ENCODE data around the gene SEMA3G. TPM values are rescaled to one million over a fixed set of nuclear protein-coding genes. Genes with fewer than 3 reads are reported as not detected.

The SEMA3G gene
- total RNA-seq, 4 donors from 2014 or later = 4.4 to 91.2 (median 16.7) TPM

DNA sequence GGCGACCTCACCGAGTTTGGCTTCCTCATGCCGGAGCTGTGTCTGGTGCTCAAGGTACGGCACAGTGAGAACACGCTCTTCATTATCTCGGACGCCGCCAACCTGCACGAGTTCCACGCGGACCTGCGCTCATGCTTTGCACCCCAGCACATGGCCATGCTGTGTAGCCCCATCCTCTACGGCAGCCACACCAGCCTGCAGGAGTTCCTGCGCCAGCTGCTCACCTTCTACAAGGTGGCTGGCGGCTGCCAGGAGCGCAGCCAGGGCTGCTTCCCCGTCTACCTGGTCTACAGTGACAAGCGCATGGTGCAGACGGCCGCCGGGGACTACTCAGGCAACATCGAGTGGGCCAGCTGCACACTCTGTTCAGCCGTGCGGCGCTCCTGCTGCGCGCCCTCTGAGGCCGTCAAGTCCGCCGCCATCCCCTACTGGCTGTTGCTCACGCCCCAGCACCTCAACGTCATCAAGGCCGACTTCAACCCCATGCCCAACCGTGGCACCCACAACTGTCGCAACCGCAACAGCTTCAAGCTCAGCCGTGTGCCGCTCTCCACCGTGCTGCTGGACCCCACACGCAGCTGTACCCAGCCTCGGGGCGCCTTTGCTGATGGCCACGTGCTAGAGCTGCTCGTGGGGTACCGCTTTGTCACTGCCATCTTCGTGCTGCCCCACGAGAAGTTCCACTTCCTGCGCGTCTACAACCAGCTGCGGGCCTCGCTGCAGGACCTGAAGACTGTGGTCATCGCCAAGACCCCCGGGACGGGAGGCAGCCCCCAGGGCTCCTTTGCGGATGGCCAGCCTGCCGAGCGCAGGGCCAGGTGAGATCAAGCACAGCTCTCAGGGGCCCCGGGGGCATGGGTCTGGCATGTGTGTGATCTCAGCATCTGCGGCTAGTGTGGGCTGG, 43.1 kb upstream of the SEMA3G start:
- Histone ChIP-seq H3K27ac (no peak overlapping the region), H3K4me1 (peaks cover 0 to 7% of the 10 kb centered on the region in 2 donors), H3K27me3 (no peaks in the 10 kb centered on the region), H3K36me3 (no peaks in the 10 kb centered on the region), H3K4me3 (no peak overlapping the region), H3K9me3 (no peaks in the 10 kb centered on the region)
- DNase-seq = no peak
- TF ChIP-seq POLR2A (IDR thresholded peaks at IDR 0.05) = no peak
- TF ChIP-seq, protein P1, sequence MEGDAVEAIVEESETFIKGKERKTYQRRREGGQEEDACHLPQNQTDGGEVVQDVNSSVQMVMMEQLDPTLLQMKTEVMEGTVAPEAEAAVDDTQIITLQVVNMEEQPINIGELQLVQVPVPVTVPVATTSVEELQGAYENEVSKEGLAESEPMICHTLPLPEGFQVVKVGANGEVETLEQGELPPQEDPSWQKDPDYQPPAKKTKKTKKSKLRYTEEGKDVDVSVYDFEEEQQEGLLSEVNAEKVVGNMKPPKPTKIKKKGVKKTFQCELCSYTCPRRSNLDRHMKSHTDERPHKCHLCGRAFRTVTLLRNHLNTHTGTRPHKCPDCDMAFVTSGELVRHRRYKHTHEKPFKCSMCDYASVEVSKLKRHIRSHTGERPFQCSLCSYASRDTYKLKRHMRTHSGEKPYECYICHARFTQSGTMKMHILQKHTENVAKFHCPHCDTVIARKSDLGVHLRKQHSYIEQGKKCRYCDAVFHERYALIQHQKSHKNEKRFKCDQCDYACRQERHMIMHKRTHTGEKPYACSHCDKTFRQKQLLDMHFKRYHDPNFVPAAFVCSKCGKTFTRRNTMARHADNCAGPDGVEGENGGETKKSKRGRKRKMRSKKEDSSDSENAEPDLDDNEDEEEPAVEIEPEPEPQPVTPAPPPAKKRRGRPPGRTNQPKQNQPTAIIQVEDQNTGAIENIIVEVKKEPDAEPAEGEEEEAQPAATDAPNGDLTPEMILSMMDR (IDR thresholded peaks at IDR 0.05) = no peak
- intact Hi-C loops (cut with DNase I; ENCODE audit: low total_unique reads) = no loop called here

DNA sequence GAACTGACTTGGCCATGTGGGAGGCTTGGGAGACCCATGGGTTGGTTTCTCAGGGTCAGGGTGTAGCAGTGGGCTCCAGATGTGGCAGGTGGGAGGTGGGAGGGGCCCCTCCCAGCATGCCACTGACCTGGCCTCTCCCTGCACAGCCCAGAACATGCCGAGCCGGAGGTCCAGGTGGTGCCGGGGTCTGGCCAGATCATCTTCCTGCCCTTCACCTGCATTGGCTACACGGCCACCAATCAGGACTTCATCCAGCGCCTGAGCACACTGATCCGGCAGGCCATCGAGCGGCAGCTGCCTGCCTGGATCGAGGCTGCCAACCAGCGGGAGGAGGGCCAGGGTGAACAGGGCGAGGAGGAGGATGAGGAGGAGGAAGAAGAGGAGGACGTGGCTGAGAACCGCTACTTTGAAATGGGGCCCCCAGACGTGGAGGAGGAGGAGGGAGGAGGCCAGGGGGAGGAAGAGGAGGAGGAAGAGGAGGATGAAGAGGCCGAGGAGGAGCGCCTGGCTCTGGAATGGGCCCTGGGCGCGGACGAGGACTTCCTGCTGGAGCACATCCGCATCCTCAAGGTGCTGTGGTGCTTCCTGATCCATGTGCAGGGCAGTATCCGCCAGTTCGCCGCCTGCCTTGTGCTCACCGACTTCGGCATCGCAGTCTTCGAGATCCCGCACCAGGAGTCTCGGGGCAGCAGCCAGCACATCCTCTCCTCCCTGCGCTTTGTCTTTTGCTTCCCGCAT, 42.3 kb upstream of the SEMA3G start:
- no peak overlapping the region for H3K27ac ChIP-seq
- intact Hi-C loops (cut with DNase I; ENCODE audit: low total_unique reads) = no loop called here
- no peaks in the 10 kb centered on the region for H3K27me3 ChIP-seq
- no peaks in the 10 kb centered on the region for H3K36me3 ChIP-seq
- no peak overlapping the region for H3K4me3 ChIP-seq
- DNase-seq = no peak
- H3K9me3 ChIP-seq = no peaks in the 10 kb centered on the region
- TF ChIP-seq, protein P1 (IDR thresholded peaks at IDR 0.05) = no peak
- no peak for TF ChIP-seq POLR2A (IDR thresholded peaks at IDR 0.05)
- peaks cover 0 to 8% of the 10 kb centered on the region in 2 donors for H3K4me1 ChIP-seq

DNA sequence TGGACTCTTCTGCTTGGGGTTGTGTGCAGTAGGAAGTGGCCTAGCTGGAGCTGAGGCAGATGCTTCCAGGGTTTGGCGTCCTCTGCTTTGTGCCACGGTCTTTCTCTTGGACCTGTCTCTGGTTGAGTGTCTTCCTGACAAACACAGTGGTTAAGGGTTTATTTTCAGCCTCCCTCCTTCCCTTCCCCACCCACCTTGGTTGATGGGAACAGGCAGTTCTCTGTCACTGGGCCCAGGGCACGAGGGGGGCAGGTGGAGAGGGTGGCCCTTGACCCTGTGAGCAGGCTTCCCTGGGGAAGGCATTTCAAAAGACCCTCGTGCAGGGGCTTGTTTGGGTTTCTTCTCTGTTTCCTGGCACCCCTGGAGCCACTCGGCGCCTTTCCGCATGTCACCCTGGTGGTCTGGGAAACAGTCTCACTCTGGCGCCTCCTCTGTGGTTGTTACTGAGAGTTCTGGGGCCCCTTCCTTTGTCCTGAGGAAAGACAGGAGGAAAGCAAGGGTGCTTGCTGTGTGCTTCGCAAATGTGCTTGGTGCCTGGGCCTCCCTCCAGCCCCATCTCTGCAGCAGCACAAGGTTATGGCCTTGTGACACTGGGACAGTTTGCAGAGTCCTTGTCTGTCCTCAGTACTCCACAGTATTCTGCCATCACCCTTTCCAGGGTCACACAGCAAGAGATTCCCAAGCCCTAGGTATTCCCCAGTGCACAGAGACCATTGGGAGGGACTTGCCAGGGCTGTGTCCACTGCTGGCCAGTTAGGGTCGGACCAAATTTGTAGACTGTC, 40.0 kb upstream of the SEMA3G start:
- Histone ChIP-seq H3K4me1 (peaks cover 0 to 8% of the 10 kb centered on the region in 2 donors), H3K27me3 (no peaks in the 10 kb centered on the region), H3K36me3 (no peaks in the 10 kb centered on the region), H3K9me3 (no peaks in the 10 kb centered on the region), H3K27ac (peak overlapping the region; percentile 61 to 84), H3K4me3 (no peak overlapping the region)
- DNase-seq = no peak
- intact Hi-C loops (cut with DNase I; ENCODE audit: low total_unique reads) = no loop called here
- TF ChIP-seq, protein P1 (IDR thresholded peaks at IDR 0.05) = no peak
- TF ChIP-seq POLR2A (IDR thresholded peaks at IDR 0.05) = no peak

DNA sequence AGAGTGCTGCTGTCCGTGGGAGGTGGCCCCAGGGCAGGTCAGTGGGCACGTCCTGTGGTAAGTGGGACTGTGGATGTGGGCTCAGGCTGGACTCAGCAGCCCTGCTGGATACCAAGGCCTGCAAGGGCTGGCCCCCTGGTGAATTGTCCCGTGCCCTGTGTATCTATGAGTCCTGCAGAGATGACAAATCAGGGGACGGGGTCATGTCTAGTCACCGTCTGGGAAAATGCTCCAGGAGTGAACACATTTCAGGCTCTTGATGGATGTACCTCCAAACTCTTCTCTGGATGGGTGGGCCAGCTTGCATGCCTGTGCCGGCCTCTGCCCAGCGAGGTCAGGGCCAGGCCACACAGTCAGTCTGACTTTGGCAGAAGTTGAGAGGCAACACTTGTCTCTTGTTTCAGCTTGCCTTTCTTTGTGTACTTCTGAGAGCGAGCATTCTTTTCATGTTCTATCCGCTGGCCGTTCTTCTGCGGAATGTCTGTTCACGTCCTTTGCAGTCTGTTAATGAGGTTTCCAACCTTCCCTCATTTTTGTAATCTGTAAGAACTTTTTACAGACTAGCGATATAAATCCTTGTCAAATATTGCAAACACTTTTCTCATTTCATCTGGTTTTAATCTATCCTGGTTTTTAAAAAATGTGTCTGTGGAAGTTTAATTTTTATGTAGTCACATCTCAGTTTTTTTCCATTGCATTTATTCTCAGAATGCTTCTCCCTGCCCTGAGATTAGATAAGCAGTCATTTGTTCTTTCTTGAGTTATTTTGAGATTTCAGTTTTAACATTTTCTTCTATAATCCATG, 38.9 kb upstream of the SEMA3G start:
- no peak for DNase-seq
- H3K36me3 ChIP-seq = no peaks in the 10 kb centered on the region
- no peaks in the 10 kb centered on the region for H3K27me3 ChIP-seq
- H3K4me3 ChIP-seq = no peak overlapping the region
- peak overlapping the region; percentile 61 to 84 for H3K27ac ChIP-seq
- no peaks in the 10 kb centered on the region for H3K9me3 ChIP-seq
- intact Hi-C loops (cut with DNase I; ENCODE audit: low total_unique reads) = no loop called here
- TF ChIP-seq, protein P1 (IDR thresholded peaks at IDR 0.05) = no peak
- peaks cover 0 to 8% of the 10 kb centered on the region in 2 donors for H3K4me1 ChIP-seq

All from uterus (tissue), 4 donors.